ENCODE measurements around the gene CYTL1. TPM values are rescaled to one million over a fixed set of nuclear protein-coding genes. Genes with fewer than 3 reads are reported as not detected.

CYTL1 gene
- total RNA-seq, 4 donors from 2014 or later, result 0.79 to 1.8 TPM; not detected in 2

DNA sequence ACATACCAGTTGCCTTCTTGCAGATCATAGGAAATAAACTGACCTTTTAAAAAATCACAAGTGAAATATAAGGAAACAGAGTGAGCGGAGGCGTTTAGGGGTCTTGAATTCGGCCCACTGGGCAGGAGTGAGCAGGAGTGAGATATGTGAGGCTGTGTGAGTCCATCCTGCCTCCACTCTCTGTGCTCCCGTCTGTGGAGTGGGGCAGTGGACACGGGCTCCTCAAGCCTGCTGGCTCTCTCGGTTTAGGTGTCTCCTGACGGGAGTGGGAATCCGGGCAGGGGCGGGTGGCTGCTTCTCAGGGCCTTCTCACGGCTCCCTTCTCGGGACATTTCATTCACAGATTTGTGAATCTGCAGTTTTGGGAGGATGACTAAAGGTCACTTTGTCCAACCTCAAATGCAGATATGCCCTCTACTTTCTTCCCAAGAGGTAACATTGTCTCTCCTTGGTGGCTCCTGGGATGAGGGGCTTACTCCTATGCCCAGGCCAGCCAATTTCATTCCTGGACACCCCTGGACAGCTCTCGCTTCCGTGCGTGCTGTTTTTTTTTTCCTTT lies 27.6 kb downstream of the CYTL1 start:
- no peaks in the 10 kb centered on the region for H3K36me3 ChIP-seq
- peak overlapping the region; percentile 60 to 85 (median 78) for H3K27ac ChIP-seq
- intact Hi-C loops (cut with DNase I; ENCODE audit: low total_unique reads), result loop anchor here (10.0 kb wide), 1 partner anchor 153 kb away; no protein-coding TSS in a partner anchor
- no peaks in the 10 kb centered on the region for H3K9me3 ChIP-seq
- H3K27me3 ChIP-seq, result no peaks in the 10 kb centered on the region
- in situ Hi-C loops (cut with MboI; ENCODE audit: low pct_ligation_motif_present in 1 of 4, low pct_unique_long_range_greater_than_20kb in 1 of 4, low sequenced_read_pairs in 3 of 4), result loop anchor here in 1 of 4 donors (25.0 kb wide), 1 partner anchor 821 kb away; no protein-coding TSS in a partner anchor
- no peak for TF ChIP-seq POLR2A (IDR thresholded peaks at IDR 0.05)
- TF ChIP-seq POLR2AphosphoS5 (IDR thresholded peaks at IDR 0.05), result no peak
- TF ChIP-seq, protein P1, sequence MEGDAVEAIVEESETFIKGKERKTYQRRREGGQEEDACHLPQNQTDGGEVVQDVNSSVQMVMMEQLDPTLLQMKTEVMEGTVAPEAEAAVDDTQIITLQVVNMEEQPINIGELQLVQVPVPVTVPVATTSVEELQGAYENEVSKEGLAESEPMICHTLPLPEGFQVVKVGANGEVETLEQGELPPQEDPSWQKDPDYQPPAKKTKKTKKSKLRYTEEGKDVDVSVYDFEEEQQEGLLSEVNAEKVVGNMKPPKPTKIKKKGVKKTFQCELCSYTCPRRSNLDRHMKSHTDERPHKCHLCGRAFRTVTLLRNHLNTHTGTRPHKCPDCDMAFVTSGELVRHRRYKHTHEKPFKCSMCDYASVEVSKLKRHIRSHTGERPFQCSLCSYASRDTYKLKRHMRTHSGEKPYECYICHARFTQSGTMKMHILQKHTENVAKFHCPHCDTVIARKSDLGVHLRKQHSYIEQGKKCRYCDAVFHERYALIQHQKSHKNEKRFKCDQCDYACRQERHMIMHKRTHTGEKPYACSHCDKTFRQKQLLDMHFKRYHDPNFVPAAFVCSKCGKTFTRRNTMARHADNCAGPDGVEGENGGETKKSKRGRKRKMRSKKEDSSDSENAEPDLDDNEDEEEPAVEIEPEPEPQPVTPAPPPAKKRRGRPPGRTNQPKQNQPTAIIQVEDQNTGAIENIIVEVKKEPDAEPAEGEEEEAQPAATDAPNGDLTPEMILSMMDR (IDR thresholded peaks at IDR 0.05), result no peak
- TF ChIP-seq EP300 (IDR thresholded peaks at IDR 0.05; ENCODE audit: low read depth), result no peak
- peaks cover 5 to 14% (median 9%) of the 10 kb centered on the region in 4 donors for H3K4me1 ChIP-seq
- no peak overlapping the region for H3K4me3 ChIP-seq
- 64 to 78% methylated on average over 7 to 14 of the region's 14 CpGs for WGBS, 2 donors (ENCODE audit: low coverage in 1 of 2)
- DNase-seq, result no peak

DNA sequence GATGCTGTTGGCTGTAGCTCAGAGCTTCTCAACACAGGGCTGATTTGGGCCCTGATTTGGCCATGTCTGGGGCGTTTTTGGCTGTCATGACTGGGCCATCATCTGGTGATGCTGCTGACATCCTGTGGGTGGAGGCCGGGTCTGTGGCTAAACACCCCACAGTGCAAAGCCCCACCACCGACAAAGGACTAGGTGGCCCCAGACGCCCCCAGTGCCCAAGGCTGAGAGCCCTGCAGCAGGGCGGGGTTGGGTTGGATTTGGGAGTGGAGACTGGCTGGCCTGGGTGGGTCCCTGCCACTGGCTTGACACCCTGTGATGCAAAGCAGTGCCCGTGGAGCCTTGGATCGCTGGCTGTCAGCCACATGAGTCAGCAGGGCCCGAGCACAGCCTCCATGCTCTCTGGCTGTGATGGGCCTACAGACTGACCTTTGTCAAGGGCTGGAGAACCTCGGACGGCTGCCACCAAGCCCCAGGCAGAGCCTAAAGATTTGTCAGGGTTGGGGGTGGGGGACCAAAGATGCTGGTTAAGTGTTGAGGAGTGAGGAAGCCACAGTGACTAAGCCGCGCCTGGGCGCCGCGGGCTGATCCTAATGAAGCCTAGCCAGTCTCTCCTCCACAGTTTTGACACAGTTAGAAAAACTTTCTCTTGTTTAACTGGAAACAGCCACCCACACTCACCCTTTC lies 28.3 kb downstream of the CYTL1 start:
- in situ Hi-C loops (cut with MboI; ENCODE audit: low pct_ligation_motif_present in 1 of 4, low pct_unique_long_range_greater_than_20kb in 1 of 4, low sequenced_read_pairs in 3 of 4) (loop anchor here in 1 of 4 donors (25.0 kb wide), 1 partner anchor 821 kb away; no protein-coding TSS in a partner anchor), intact Hi-C loops (cut with DNase I; ENCODE audit: low total_unique reads) (loop anchor here (10.0 kb wide), 1 partner anchor 154 kb away; no protein-coding TSS in a partner anchor)

DNA sequence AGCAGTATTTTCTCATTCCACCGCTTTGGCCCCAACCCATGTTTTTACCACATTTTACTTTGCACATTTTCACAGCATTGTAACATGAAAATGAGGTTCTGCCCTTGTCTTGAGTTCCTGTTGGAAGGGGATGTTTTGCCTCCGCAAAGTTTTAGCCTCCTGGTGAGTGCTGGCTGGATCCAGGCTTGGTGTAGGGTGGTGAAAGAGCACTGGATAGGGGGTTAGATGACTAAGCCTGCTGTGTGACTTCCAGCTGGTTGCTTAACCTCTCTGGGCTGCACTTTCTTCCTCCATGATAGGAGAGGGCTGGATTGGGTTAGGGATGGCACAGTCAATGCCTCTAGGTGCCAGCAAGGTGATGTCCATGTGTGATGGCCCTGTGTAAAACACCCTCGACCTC lies 28.9 kb downstream of the CYTL1 start:
- WGBS, 2 donors (ENCODE audit: low coverage in 1 of 2), result 71 to 74% methylated on average over 3 of the region's 3 CpGs
- intact Hi-C loops (cut with DNase I; ENCODE audit: low total_unique reads), result loop anchor here (10.0 kb wide), 1 partner anchor 154 kb away; no protein-coding TSS in a partner anchor
- Histone ChIP-seq H3K36me3 (no peaks in the 10 kb centered on the region), H3K4me3 (no peak overlapping the region), H3K27ac (peak overlapping the region; percentile 60 to 85 (median 78)), H3K4me1 (peaks cover 3 to 11% (median 8%) of the 10 kb centered on the region in 4 donors), H3K9me3 (no peaks in the 10 kb centered on the region), H3K27me3 (no peaks in the 10 kb centered on the region)
- no peak for TF ChIP-seq EP300 (IDR thresholded peaks at IDR 0.05; ENCODE audit: low read depth)
- TF ChIP-seq, protein P1 (IDR thresholded peaks at IDR 0.05), result no peak
- TF ChIP-seq POLR2AphosphoS5 (IDR thresholded peaks at IDR 0.05), result no peak
- in situ Hi-C loops (cut with MboI; ENCODE audit: low pct_ligation_motif_present in 1 of 4, low pct_unique_long_range_greater_than_20kb in 1 of 4, low sequenced_read_pairs in 3 of 4), result loop anchor here in 1 of 4 donors (25.0 kb wide), 1 partner anchor 822 kb away; no protein-coding TSS in a partner anchor
- no peak for DNase-seq

More for the DNA sequence above, 28.3 kb downstream of the CYTL1 start:
- 53 to 69% methylated on average over 5 to 15 of the region's 15 CpGs for WGBS, 2 donors (ENCODE audit: low coverage in 1 of 2)
- peak; percentile 60 for DNase-seq
- Histone ChIP-seq H3K36me3 (no peaks in the 10 kb centered on the region), H3K27me3 (no peaks in the 10 kb centered on the region), H3K4me3 (no peak overlapping the region), H3K4me1 (peaks cover 5 to 14% (median 9%) of the 10 kb centered on the region in 4 donors), H3K27ac (peak overlapping the region; percentile 60 to 85 (median 78)), H3K9me3 (no peaks in the 10 kb centered on the region)
- TF ChIP-seq POLR2AphosphoS5 (IDR thresholded peaks at IDR 0.05), result peak; percentile 59 to 82 (median 66)
- TF ChIP-seq, protein P1 (IDR thresholded peaks at IDR 0.05), result no peak

DNA sequence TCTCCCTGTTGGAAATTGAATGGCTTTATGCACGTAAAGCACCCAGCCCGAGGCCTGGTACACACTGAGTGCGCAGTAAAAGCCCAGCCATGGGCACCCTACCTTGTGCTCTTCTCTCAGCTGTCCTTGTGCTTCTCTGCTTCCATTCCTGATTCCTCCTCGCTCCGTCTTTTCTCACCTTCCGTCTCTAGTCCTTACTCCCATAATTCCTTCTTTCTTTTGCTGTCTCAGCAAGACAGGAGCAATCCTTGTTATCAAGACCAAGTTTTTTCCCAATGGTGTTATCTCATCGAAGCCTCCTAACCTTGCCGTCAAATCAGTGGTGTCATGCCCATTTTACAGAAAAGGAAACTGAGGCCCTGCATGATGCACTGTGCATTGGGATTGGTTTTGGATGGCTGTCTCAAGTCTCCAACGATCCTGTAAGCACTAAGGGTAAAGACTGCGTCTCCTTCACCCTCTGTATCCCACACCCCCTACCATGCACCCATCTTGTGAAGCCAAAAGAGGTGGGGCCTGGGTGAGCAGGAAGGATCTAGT lies 30.1 kb downstream of the CYTL1 start:
- intact Hi-C loops (cut with DNase I; ENCODE audit: low total_unique reads), result no loop called here

More for the DNA sequence above, 30.1 kb downstream of the CYTL1 start:
- DNase-seq, result no peak
- WGBS, 2 donors (ENCODE audit: low coverage in 1 of 2), result 74 to 88% methylated on average over 7 to 10 of the region's 10 CpGs
- Histone ChIP-seq H3K9me3 (no peaks in the 10 kb centered on the region), H3K27me3 (no peaks in the 10 kb centered on the region), H3K4me1 (peaks cover 0 to 9% (median 7%) of the 10 kb centered on the region in 4 donors), H3K4me3 (no peak overlapping the region), H3K36me3 (no peaks in the 10 kb centered on the region), H3K27ac (no peak overlapping the region)
- in situ Hi-C loops (cut with MboI; ENCODE audit: low pct_ligation_motif_present in 1 of 4, low pct_unique_long_range_greater_than_20kb in 1 of 4, low sequenced_read_pairs in 3 of 4), result loop anchor here in 1 of 4 donors (25.0 kb wide), 1 partner anchor 823 kb away; no protein-coding TSS in a partner anchor
- TF ChIP-seq, protein P1 (IDR thresholded peaks at IDR 0.05), result no peak
- TF ChIP-seq POLR2AphosphoS5 (IDR thresholded peaks at IDR 0.05), result no peak
